Cerebellar cortex (tissue), 1 donor: ENCODE results near the gene CTXN1.
"Not testable (repeated sequence)": the region's sequence is repeated elsewhere in the genome, so short reads cannot be mapped to it uniquely, and the experiment has no call there.

ENCODE experiments used
- DNase-seq: peaks from one replicate; pipeline ENCODE4 v3.0.0-alpha.2; 2015; ENCODE audit warnings: low spot score

Gene CTXN1

GRCh38 chr19:7926021-7926726 is at the start of gene CTXN1:
Gene CTXN1, minus strand, starts transcription at chr19:7926135. Its CDS starts 597 bp downstream, at chr19:7925538.
- no peak for DNase-seq

DNA sequence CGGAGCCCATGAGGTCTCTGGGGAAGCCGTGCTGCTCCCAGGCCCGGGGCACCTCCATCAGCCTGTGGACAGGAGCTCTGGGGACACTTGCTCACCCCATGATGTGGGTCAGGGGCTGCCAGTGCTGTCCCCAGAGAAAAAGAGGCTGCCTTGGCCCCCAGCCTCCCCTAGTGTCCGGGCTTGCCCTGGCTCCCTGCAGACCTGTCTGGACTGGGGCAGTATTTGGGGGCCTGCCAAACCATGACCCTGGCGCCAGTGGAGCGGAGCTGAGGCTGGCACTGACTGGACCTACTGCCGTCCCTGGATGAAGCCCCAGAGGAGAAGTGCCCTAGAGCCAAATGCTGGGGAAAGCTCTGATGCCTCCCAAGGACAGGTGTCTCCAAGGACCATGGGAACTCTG is 49.1 kb upstream of the CTXN1 start:
- DNase-seq: peak; percentile 91

GRCh38 chr19:7973883-7974282 is 47.9 kb upstream of the CTXN1 start:
- peak; percentile 72 for DNase-seq

GRCh38 chr19:7971553-7972520 is 45.9 kb upstream of the CTXN1 start:
- DNase-seq: peak; percentile 56

- DNase-seq: peak; percentile 70
Observed at GRCh38 chr19:7970716-7971448, 44.9 kb upstream of the CTXN1 start.

GRCh38 chr19:7969555-7969939 is 43.6 kb upstream of the CTXN1 start:
- DNase-seq: no peak

- DNase-seq: no peak
Observed at GRCh38 chr19:7968796-7969554, 43.0 kb upstream of the CTXN1 start.

DNA sequence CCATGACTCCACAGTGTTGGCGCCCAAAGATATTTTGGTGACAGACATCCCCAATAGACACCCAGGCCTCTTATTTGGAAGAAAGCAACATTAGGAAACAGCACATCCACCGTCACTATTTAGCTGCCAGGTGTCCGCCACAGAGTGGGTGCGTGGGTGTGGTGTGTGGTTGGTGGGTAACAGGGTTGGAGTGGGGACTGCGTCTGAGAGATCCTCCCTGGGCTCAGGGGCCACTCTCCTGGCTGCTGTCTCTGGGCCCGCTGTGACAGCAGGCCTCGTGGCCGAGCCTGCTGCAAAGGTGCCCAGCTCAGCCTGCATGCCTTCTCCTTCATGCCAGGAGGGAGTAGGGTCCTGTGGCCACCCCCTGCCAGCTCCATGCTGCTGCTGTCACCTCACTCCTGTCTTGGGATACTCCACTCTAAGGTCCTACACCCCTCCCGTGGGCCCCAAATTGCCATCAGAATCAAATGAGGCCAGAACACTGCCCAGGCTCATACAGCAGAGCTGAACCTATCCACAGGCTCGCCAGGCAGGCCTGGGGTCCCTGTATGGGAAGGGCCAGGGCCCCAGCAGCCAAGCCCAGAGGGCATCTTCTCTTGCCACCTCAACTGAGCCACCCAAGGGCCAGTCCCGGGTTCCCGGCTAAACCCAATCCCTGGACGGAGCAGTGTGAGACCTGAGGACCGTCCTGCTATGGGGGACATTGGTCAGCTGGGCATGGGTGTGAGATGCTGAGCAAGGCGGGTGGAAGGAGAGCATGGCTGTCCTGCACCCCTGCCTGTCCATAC is 42.3 kb upstream of the CTXN1 start:
- DNase-seq: no peak

DNA sequence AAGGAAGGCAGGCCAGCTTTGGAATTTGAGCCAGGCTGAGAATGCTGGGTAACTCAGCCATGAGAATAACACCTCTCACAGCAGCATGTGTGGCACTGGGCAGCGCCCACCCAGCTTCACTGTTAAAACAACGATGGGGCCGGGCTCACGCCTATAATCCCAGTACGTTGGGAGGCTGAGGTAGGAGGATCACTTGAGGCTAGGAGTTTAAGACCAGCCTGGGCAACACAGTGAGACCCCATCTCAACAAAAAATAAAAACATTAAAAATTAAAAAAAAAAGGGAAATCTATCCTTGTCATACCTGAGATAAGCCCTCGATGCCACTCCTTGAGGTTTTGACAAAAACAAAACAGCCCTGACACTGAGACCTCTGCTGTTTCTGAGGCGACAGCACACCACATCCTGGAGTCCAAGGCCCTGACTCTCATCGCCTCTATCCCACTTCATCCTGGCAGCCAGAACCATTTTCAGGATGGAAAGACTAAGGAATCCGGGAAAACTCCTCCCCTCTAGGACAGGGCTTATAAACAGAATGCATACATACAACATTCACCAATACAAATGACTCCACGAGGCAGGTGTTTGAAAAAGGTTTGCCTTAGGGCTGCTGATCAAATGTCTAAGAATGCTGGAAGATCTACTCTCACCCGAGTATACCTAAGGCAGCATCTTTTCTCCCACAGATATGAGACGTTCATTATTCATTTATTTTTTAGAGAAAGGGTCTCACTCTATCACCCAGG is 40.2 kb upstream of the CTXN1 start:
- DNase-seq: no peak

DNA sequence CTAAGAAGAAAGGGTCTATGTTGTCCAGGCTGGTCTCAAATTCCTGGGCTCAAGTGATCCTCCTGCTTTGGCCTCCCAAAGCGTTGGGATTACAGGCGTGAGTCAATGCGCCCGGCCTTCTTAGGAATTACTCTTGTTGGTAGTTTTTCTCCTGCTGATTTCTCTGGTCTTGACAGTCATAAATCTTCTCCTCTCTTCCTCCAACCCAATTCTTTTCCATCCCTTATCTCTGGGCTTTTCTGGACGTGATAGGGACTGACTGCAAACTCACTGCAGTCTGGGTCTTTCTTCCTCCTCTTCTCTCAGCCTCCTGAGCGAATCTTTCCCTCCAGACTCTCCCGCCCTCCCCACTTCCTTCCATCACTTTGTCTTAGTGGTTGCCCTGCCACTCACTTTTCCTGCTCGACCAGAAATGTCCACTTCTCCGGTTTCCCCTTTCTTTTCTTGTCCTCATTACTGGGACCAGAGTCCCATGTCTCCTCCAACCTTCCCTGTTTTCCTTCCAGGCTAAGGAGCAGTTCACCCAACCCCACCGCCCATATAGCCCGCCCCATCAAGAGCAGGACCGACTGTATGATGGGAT is 39.4 kb upstream of the CTXN1 start:
- DNase-seq: no peak

DNA sequence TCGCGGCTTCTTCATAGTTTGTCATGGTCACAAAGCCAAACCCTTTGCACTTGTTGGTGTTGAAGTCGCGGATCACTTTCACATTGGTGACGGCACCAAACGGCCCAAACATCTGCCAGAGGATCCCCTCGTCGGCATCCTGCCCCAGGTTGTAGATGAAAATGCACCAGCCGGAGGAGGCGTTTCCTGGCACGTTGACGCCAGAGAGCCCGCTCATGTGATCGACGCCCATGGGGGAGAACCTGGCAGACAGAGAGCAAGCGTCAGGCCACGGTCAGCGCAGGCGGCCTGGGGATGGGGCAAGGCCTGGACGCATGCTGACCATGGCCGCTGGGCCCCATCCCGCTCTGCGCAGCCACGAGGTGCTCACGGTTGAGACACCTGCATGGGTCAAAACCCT is 37.6 kb upstream of the CTXN1 start:
- DNase-seq: no peak

- DNase-seq: no peak
Observed at GRCh38 chr19:7962644-7963268, 36.8 kb upstream of the CTXN1 start.

GRCh38 chr19:7961920-7962626 is 36.1 kb upstream of the CTXN1 start:
- DNase-seq: no peak

- not testable (repeated sequence) for DNase-seq
Observed at GRCh38 chr19:7961082-7961481, 35.1 kb upstream of the CTXN1 start.

- no peak for DNase-seq
Observed at GRCh38 chr19:7959211-7959610, 33.3 kb upstream of the CTXN1 start.

- no peak for DNase-seq
Observed at GRCh38 chr19:7955696-7956095, 29.8 kb upstream of the CTXN1 start.

- no peak for DNase-seq
Observed at GRCh38 chr19:7953576-7953975, 27.6 kb upstream of the CTXN1 start.

DNA sequence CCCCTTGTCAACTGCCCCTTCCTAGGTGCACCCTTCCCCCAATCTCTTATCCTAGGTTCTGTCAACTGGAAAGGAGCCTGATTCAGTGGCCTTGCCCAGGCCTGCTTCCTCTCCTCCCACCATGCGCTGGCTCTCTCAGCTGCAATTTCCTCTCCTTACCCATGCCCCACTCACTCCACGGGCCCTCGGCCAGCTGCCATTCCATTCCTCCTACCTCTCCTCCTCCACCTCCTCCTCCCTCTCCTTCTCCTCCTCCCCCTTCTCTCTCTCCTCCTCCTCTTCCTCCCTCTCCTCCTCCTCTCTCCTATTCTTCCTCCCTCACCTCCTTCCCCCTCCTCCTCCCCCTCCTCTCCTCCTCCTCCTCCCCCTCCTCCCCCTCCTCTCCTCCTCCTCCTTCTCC is 27.1 kb upstream of the CTXN1 start:
- peak; percentile 78 for DNase-seq

GRCh38 chr19:7947939-7948338 is 22.0 kb upstream of the CTXN1 start:
- no peak for DNase-seq
